ENCODE results near the gene PNO1.

PNO1 gene

GRCh38 chr2:68121873-68122679 lies 35.6 kb upstream of the PNO1 start:
- peak; percentile 91 to 92 for DNase-seq (ENCODE audit: low read depth in 2 of 2)
- H3K4me3 ChIP-seq (replicated peaks in 1 of 2; ENCODE audit: low read depth in 2 of 2, low read length in 2 of 2) = no peak overlapping the region
- TF ChIP-seq, protein P1, sequence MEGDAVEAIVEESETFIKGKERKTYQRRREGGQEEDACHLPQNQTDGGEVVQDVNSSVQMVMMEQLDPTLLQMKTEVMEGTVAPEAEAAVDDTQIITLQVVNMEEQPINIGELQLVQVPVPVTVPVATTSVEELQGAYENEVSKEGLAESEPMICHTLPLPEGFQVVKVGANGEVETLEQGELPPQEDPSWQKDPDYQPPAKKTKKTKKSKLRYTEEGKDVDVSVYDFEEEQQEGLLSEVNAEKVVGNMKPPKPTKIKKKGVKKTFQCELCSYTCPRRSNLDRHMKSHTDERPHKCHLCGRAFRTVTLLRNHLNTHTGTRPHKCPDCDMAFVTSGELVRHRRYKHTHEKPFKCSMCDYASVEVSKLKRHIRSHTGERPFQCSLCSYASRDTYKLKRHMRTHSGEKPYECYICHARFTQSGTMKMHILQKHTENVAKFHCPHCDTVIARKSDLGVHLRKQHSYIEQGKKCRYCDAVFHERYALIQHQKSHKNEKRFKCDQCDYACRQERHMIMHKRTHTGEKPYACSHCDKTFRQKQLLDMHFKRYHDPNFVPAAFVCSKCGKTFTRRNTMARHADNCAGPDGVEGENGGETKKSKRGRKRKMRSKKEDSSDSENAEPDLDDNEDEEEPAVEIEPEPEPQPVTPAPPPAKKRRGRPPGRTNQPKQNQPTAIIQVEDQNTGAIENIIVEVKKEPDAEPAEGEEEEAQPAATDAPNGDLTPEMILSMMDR (IDR thresholded peaks at IDR 0.05; ENCODE audit: low read depth, low read length) = peak; percentile 96

- no peak overlapping the region for H3K4me3 ChIP-seq (replicated peaks in 1 of 2; ENCODE audit: low read depth in 2 of 2, low read length in 2 of 2)
- TF ChIP-seq, protein P1 (IDR thresholded peaks at IDR 0.05; ENCODE audit: low read depth, low read length) = no peak
- DNase-seq (ENCODE audit: low read depth in 2 of 2) = no peak
Observed at GRCh38 chr2:68122680-68122964, 35.1 kb upstream of the PNO1 start.

- TF ChIP-seq, protein P1 (IDR thresholded peaks at IDR 0.05; ENCODE audit: low read depth, low read length) = no peak
Observed at GRCh38 chr2:68124321-68124720, 33.4 kb upstream of the PNO1 start.

GRCh38 chr2:68125821-68126220 lies 31.9 kb upstream of the PNO1 start:
- TF ChIP-seq, protein P1 (IDR thresholded peaks at IDR 0.05; ENCODE audit: low read depth, low read length) = no peak
- no peak for DNase-seq (ENCODE audit: low read depth in 2 of 2)

More at GRCh38 chr2:68124321-68124720, 33.4 kb upstream of the PNO1 start:
- H3K4me3 ChIP-seq (replicated peaks in 1 of 2; ENCODE audit: low read depth in 2 of 2, low read length in 2 of 2) = no peak overlapping the region
- DNase-seq (ENCODE audit: low read depth in 2 of 2) = peak in 1 of 2 donors; percentile 33

GRCh38 chr2:68126561-68126960 lies 31.1 kb upstream of the PNO1 start:
- H3K4me3 ChIP-seq (replicated peaks in 1 of 2; ENCODE audit: low read depth in 2 of 2, low read length in 2 of 2) = no peak overlapping the region
- TF ChIP-seq, protein P1 (IDR thresholded peaks at IDR 0.05; ENCODE audit: low read depth, low read length) = no peak
- no peak for DNase-seq (ENCODE audit: low read depth in 2 of 2)

More at GRCh38 chr2:68125821-68126220, 31.9 kb upstream of the PNO1 start:
- H3K4me3 ChIP-seq (replicated peaks in 1 of 2; ENCODE audit: low read depth in 2 of 2, low read length in 2 of 2) = no peak overlapping the region

DNA sequence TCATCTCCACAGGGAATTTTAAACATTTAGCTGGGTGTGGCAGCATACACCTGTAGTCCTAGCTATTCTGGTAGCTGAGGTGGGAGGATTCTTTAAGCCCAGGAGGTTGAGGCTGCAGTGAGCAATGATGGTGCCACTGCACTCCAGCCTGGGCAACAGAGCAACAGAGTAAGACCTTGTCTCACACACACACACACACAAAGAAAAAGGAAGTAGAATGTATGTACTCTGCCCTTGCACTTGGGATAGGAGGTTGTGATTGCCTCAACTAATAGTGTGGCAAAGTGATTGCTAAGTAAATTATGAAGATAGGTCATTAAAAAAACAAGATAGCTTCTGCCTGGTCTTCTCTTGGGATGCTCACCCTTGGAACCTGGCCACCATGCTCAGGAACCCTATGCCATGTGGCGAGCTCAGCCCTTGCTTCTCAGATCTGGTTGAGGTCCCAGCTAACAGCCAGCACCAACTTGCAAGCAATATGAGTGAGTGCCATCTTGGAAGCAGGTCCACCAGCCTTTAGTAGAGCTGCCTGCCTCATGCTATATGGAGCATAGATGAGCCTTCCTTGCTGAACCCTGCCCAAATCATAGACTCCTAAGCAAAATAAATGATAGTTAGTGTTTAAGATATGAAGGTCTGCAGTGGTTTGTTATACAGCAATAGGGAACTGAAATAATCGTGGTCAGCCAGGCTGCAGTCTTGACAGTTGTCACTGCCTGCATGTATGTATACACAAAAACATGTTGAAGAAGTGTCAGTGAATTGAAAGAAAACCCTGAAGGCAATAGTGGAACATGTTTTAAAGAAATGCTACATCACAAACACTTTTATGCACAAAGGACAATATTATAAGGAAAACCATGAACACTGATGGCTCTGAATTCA lies 30.1 kb upstream of the PNO1 start:
- TF ChIP-seq, protein P1 (IDR thresholded peaks at IDR 0.05; ENCODE audit: low read depth, low read length) = no peak
- H3K4me3 ChIP-seq (replicated peaks in 1 of 2; ENCODE audit: low read depth in 2 of 2, low read length in 2 of 2) = no peak overlapping the region

More for the DNA sequence above, 30.1 kb upstream of the PNO1 start:
- no peak for DNase-seq (ENCODE audit: low read depth in 2 of 2)

Data from cardiac fibroblast (primary cell).